NCI-H187 treated with DMSO at 0.1 percent for 48 hours (cell line): ENCODE measurements around the gene PLCB4.

Experiments
- DNase-seq: peaks from one replicate; lab custom pipeline; 2025; lab: John Stamatoyannopoulos, UW

Gene PLCB4

GRCh38 chr20:9270831-9271230 is 201.9 kb downstream of the PLCB4 start:
- no peak for DNase-seq

DNA sequence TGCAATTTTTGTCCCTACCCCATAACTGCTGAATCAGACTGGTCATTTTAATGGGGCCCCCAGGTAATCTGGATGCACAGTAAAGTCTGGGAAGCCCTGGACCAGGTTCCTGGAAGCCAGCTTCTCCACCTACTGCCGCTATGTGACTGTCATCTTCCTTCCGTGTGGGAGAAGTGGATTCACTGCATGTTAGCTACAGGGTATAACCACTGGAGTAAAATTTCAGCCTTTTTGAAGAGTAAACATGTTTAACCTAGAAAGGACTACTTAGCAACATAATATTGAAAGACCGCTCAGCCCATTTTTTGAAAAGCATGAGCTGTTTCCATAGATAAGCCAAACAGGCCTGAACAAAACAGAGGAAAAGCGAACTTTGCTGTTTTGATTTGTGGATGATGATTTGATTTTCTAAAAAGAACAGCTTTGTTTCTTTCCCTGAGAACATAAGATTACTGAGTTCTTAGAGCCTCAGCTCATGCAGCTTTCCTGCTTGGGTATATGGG is 208.1 kb downstream of the PLCB4 start:
- no peak for DNase-seq

DNA sequence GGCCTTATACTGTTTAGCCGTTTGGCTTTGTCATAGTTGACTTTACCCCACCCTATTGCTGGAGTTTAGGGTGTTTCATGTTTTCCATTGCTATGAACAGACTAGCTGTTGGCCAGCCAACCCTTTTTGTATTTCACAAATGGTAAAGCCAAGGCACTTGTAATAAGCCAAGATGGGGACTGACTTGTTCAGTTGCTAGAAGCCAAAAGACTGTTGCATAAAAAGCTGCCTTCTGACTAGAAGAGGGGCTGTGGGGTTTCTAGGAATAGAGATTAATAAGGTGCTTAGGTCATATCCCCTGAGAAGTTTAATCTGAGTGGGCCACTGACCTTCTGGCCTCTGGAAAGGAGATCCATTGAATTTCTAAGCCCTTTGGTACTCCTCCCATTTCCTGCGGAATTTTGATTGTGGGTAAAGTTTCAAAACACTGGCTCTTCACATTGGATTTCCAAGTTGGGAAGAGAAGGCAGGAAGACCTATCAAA is 211.1 kb downstream of the PLCB4 start:
- no peak for DNase-seq

- no peak for DNase-seq
Observed at GRCh38 chr20:9280666-9281065, 211.8 kb downstream of the PLCB4 start.

GRCh38 chr20:9281803-9282202 is 212.9 kb downstream of the PLCB4 start:
- no peak for DNase-seq

- no peak for DNase-seq
Observed at GRCh38 chr20:9285617-9286016, 216.7 kb downstream of the PLCB4 start.

DNA sequence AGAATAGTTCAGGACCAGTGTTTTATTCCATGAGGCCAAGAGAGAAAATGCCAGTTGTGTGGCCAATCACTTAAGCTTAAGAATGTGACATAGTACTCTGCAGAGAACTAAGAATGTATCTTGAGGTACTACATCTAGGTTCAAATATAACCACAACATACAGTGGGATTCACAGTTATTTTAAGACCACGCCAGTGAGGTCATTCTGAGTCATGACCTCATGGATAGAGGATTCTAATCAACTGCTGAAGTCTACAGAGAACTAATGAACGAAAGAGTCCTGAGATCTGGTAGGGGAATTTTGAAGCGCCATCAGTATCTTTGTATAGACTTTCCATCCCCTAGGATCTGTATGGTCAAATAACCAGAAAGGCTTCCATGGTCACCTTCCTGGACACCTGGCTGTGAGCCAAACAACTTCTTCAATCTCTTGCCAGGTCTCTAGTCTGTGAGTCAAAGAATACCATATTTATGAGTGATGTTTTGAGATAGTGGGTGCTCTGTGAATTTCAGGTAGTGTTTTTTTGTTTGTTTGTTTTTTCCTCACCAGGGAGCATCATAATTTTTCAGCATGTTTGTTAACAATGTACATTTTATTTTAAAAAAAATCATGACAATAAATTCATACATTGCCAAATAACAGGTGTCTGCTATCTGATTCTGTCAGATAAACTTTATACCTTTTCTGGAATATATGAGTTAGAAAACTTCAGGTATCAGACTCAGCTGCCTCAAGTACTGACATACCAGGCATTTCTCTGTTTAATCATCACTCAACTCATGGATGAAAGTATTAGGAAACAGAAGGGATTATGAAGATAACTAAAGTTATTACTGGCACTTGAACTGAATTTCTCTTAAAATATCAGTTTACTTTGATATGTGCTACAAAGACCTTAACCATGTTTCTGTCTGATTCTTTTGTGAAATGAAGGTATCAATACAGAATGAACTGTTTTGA is 217.9 kb downstream of the PLCB4 start:
- no peak for DNase-seq

GRCh38 chr20:9287826-9288225 is 218.9 kb downstream of the PLCB4 start:
- no peak for DNase-seq

- no peak for DNase-seq
Observed at GRCh38 chr20:9290331-9290730, 221.4 kb downstream of the PLCB4 start.

DNA sequence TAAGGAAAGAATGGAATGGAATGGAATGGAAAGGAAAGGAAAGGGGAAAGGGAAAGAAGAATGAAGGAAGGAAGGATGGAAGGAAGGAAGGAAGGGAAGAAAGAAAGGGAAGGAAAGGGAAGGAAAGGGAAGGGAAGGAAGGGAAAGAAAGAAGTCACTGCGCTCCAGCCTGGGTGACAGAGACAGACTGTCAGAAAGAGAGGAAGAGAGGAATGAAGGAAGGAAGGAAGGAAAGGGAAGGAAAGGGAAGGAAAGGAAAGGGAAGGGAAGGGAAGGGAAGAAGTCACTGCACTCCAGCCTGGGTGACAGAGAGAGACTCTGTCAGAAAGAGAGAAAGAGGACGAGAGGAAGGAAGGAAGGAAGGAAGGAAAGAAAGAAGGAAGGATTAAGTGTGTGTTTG is 224.3 kb downstream of the PLCB4 start:
- DNase-seq: no peak

- no peak for DNase-seq
Observed at GRCh38 chr20:9294041-9294440, 225.2 kb downstream of the PLCB4 start.

GRCh38 chr20:9298906-9299305 is 230.0 kb downstream of the PLCB4 start:
- DNase-seq: no peak

DNA sequence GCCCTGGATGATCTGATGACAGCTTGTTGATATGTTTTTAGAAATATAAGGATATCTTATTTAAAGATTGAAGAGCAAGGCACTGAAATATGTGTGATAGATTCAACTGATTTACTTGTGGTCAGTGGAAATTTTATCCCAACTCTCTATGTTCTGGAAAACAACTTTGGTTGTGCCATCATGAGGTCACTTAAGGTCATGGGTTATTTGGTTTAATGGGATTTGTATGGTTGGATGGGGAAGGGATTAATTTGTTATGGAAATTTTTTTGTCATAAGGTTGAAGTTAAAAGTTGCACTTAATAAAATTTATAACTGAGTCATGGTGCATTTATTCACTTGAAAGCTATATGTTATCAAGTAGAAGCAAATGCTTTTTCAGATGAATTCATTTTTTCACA is 231.2 kb downstream of the PLCB4 start:
- no peak for DNase-seq

DNA sequence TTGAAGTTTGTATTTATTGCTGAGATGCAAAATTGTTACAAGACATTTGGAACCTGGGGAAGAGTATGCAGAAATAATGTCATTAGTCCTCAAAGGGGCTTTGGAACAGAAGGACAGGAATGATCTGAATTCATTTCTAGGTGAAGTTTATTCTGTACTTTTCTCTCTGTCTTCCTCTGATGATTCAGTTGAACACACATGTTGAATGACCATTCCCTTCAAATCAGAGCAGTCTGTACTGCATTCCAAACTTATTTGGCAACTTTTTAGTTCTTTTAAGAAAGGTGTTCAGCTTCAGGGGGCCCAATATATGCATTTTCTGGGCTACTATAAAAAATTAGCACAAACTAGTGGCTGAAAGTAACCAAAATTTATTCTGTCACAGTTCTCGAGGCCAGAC is 231.6 kb downstream of the PLCB4 start:
- no peak for DNase-seq

DNA sequence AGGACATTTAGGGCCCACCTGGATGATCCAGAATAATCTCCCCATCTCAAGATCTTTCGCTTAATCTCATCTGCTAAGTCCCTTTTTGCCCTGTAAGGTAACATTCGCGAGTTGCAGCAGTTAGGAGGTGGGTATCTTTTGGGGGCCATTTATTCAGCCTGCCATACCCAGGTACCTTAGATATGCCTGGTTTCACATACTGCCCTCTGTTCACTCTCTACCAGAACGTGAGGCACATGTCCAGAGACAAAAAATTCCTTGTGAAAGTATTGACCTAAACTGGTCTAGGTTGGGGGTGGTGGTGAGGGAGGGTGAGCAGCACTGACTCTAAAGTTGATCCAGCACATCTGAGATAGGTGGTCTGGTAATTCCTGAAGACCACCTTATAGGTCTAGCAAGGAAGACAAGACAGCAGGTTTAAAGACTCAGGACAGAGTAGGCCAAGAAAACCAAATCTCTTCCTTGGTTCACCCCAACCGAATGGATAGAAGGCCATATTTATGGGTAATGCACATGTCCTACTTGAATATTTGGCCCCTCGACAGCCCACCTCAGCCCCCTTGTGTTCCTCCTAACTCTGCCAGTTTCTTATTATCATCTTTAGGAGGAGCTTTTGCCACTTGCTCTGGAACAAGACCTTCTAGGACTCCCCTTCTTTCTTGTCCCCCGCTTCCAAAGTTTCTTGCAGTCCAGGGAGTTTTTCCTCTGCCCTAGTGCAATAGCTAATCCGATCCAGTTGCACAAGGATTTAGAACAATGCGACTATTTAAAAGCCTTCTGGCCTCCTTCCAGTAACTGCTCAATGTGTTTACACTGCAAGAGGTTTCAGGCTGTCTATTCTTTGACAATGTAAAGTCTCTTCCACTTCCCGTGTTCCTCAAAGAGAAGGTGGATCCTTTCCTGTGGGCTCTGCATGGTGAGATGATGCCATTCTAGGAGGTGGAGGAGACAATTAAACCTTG is 232.5 kb downstream of the PLCB4 start:
- DNase-seq: no peak

- no peak for DNase-seq
Observed at GRCh38 chr20:9302091-9302462, 233.2 kb downstream of the PLCB4 start.

DNA sequence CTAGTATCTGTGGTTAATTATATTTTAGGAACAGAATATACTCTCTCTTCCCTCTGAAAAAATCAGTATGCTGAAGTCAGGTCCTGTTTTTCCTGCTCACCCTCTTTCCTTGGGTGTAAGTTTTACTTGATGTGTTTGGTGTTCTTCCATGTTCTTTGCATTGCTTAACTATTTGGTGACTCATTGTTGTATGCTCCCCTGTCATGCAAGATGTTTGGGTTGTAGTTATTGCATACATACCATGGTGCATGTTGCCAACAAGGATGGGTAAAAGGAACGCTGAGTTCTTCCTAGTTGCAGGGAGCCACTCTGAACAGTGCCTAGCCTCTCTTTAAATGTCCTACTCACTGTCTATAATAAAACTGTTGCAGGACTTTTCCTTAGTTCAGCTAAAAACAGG is 237.6 kb downstream of the PLCB4 start:
- DNase-seq: no peak

GRCh38 chr20:9308056-9308455 is 239.2 kb downstream of the PLCB4 start:
- DNase-seq: no peak

DNA sequence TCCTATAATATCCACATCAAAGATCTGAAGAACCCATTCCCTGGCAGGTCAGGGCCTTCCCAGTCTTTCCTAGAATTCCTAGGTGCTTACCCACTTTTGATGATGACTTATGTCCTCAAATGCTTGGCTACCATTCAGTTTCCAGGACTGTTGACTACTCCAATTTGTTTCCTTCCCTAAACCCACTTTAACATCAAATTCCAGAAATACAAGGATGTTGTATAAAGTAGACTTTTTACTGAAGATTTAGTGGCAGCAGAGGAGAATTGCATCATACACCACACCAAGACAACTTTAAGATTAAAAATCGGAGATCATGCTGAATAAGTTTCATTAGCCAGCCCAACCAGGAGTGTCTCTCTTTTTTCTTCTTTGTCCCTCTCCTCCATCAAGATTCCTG is 242.2 kb downstream of the PLCB4 start:
- no peak for DNase-seq

GRCh38 chr20:9319687-9320384 is 250.9 kb downstream of the PLCB4 start:
- DNase-seq: no peak

DNA sequence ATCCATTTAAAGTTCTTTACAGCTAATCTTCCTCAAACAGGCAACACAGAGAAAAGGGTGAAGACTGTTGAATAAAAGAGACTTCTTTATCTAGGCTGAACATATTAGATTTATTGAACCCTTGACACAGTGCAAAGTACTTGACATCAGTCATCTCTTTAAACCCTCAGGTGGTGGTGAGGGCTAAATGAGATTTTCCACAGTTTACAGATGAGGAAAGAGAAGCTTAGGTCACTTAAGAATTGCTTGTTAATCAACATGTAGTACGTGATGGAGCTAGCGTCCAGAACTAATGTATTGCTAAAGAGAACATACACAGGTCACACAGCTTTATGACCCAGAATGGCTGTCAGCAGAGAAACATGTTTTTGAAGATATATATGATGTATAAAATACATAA is 252.1 kb downstream of the PLCB4 start:
- DNase-seq: no peak

DNA sequence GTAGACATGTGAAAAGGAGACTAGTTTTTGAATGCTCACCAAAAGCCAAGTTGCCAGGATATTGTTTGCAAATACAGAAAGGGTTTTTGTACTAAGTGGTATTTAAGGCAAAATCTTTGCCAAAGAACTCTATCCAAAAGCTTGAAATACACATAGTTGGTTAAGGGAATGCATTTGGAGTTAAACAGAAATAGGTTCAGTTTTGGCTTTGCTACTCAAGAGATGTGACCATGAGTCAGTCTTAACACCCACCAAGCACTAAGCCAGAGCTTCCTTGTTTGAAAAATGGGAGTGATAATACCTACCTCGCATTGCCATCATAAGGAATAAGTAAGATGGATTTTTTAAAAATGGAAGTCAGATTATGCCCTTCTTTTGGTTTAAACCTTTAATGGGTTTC is 253.8 kb downstream of the PLCB4 start:
- no peak for DNase-seq
